Liver (tissue), 9 donors: ENCODE results near the gene PDZD2. TPM values are rescaled to one million over a fixed set of nuclear protein-coding genes. Genes with fewer than 3 reads are reported as not detected.
"Not testable (repeated sequence)": the region's sequence is repeated elsewhere in the genome, so short reads cannot be mapped to it uniquely, and the experiment has no call there.

Experiments used
- DNase-seq: peaks from one replicate; pipeline ENCODE4 v3.0.0-alpha.2; 2017; ENCODE audit warnings: low spot score
- H3K27ac ChIP-seq, 2 donors: one replicate each; pipeline ENCODE4 v1.7.0; 2013; ENCODE audit warnings: inconsistent platforms in 2 of 2, low read length in 2 of 2, control low read depth in 1 of 2, low read depth in 1 of 2, mild to moderate bottlenecking in 1 of 2
- H3K27me3 ChIP-seq, 4 donors: one replicate each; pipeline versions ENCODE4 v1.6.1 to v1.7.0; 2013; ENCODE audit warnings: low read length in 3 of 4, inconsistent platforms in 1 of 4, mild to moderate bottlenecking in 1 of 4, moderate library complexity in 1 of 4; ENCODE audit not compliant: control insufficient read depth in 4 of 4, insufficient read depth in 4 of 4
- H3K36me3 ChIP-seq, 4 donors: one replicate each; pipeline versions ENCODE4 v1.6.1 to v1.7.0; 2013; ENCODE audit warnings: low read length in 3 of 4, mild to moderate bottlenecking in 3 of 4, low read depth in 1 of 4, moderate library complexity in 1 of 4; ENCODE audit not compliant: control insufficient read depth in 4 of 4, insufficient read depth in 3 of 4
- H3K4me1 ChIP-seq, 4 donors: one replicate each; pipeline versions ENCODE4 v1.6.1 to v1.7.0; 2013; ENCODE audit warnings: low read length in 3 of 4, mild to moderate bottlenecking in 3 of 4, moderate library complexity in 1 of 4; ENCODE audit not compliant: control insufficient read depth in 4 of 4, insufficient read depth in 4 of 4
- H3K4me3 ChIP-seq, 3 donors: one replicate each; pipeline versions ENCODE4 v1.6.1 to v1.7.0; 2013; ENCODE audit warnings: low read length in 3 of 3, control low read depth in 1 of 3, low read depth in 1 of 3, mild to moderate bottlenecking in 1 of 3
- H3K9ac ChIP-seq, 2 donors: one replicate each; pipeline ENCODE4 v1.7.0; 2013; ENCODE audit warnings: low read length in 2 of 2, mild to moderate bottlenecking in 2 of 2, moderate library complexity in 2 of 2, control low read depth in 1 of 2, low read depth in 1 of 2
- H3K9me3 ChIP-seq, 4 donors: one replicate each; pipeline versions ENCODE4 v1.6.1 to v1.7.0; 2013; ENCODE audit warnings: low read length in 3 of 4; ENCODE audit not compliant: control insufficient read depth in 4 of 4
- ATF3 ChIP-seq: IDR thresholded peaks from 2 replicates; pipeline ENCODE4 v1.6.1; 2016; ENCODE audit warnings: antibody characterized with exemption
- CTCF ChIP-seq: fragments of 150-350 bp; IDR thresholded peaks from 2 replicates; pipeline ENCODE4 v1.5.1; 2017; ENCODE audit warnings: improper control_type of control experiment, low read depth, low read length; ENCODE audit not compliant: missing input control
- EGR1 ChIP-seq, 2 donors: IDR thresholded peaks; 2 replicates each; pipeline ENCODE4 v1.6.1; 2016 to 2018; ENCODE audit warnings: antibody characterized with exemption in 2 of 2, low read depth in 2 of 2
- FOXA1 ChIP-seq: IDR thresholded peaks from 2 replicates; pipeline ENCODE4 v1.6.1; 2016; ENCODE audit warnings: antibody characterized with exemption
- FOXA2 ChIP-seq: IDR thresholded peaks from 2 replicates; pipeline ENCODE4 v1.6.1; 2016; ENCODE audit warnings: antibody characterized with exemption
- HNF4A ChIP-seq, 2 donors: conservative IDR thresholded peaks; 2 replicates each; pipeline ENCODE4 v1.6.1; 2016; ENCODE audit warnings: antibody characterized with exemption in 2 of 2, mild to moderate bottlenecking in 2 of 2
- MAX ChIP-seq: IDR thresholded peaks from 2 replicates; pipeline ENCODE4 v1.6.1; 2016; ENCODE audit warnings: antibody characterized with exemption
- NR2F2 ChIP-seq: IDR thresholded peaks from 2 replicates; pipeline ENCODE4 v1.6.1; 2016; ENCODE audit warnings: antibody characterized with exemption
- RXRA ChIP-seq, 2 donors: IDR thresholded peaks; 2 replicates each; pipeline ENCODE4 v1.6.1; 2017 to 2018; ENCODE audit warnings: antibody characterized with exemption in 2 of 2, mild to moderate bottlenecking in 1 of 2
- SP1 ChIP-seq: IDR thresholded peaks from 2 replicates; pipeline ENCODE4 v1.6.1; 2018; ENCODE audit warnings: antibody characterized with exemption, mild to moderate bottlenecking
- TAF1 ChIP-seq: conservative IDR thresholded peaks from 2 replicates; pipeline ENCODE4 v1.6.1; 2016; ENCODE audit warnings: antibody characterized with exemption, mild to moderate bottlenecking
- YY1 ChIP-seq: IDR thresholded peaks from 2 replicates; pipeline ENCODE4 v1.6.1; 2016; ENCODE audit warnings: antibody characterized with exemption, mild to moderate bottlenecking
- ZBTB33 ChIP-seq: IDR thresholded peaks from 2 replicates; pipeline ENCODE4 v1.6.1; 2016; ENCODE audit warnings: antibody characterized with exemption
- WGBS: extraction: QIAGEN DNeasy Blood & Tissue Kit; methylation state at CpG from one replicate; pipeline ENCODE4 v1.1.7; 2013; 5-methylcytosine and 5-hydroxymethylcytosine counted together
- polyA plus RNA-seq, 2 donors: library from polyadenylated mRNA; stranded (reverse) in 1 of 2; unstranded in 1 of 2; fragments of 200-250 nt in 1 of 2; fragments of >200 nt in 1 of 2; fragmentation: Nextera tagmentation in 1 of 2; extraction: Ambion mirVana in 1 of 2; gene quantifications; one replicate each; pipeline versions ENCODE4 v1.2.1 to v1.2.3, GENCODE V29; 2013 to 2015
- total RNA-seq, 2 donors: library from RNA; depleted of rRNA; stranded (reverse); fragments of >200 nt; gene quantifications; one replicate each; pipeline ENCODE4 v1.2.3, GENCODE V29; 2014
- donor health status: healthy.
- donor health status: healthy.
- donor health status: healthy.
- donor health status: healthy.
- donor health status: healthy.

Gene PDZD2
- total and polyA plus RNA-seq, 4 donors, result 0.27 to 1.1 (median 0.54) TPM

GRCh38 chr5:31596354-31596753 is 42.6 kb upstream of the PDZD2 start:
- Histone ChIP-seq H3K27ac (no peak overlapping the region), H3K27me3 (peaks cover 0 to 3% (median 0%) of the 10 kb centered on the region in 4 donors), H3K9me3 (no peaks in the 10 kb centered on the region), H3K4me1 (no peaks in the 10 kb centered on the region), H3K9ac (no peak overlapping the region), H3K36me3 (no peaks in the 10 kb centered on the region), H3K4me3 (no peak overlapping the region)
- TF ChIP-seq CTCF (no peak), HNF4A (conservative IDR thresholded peaks at IDR 0.05) (no peak), RXRA (IDR thresholded peaks at IDR 0.05) (no peak), EGR1 (IDR thresholded peaks at IDR 0.05; ENCODE audit: low read depth in 2 of 2) (no peak), TAF1 (no peak), MAX (no peak), ZBTB33 (no peak), YY1 (no peak), NR2F2 (no peak)
- WGBS, result 59% methylated on average over 1 of the region's 1 CpG
- DNase-seq, result no peak

- Histone ChIP-seq H3K27ac (no peak overlapping the region), H3K27me3 (peaks cover 0 to 3% (median 0%) of the 10 kb centered on the region in 4 donors), H3K4me1 (no peaks in the 10 kb centered on the region), H3K36me3 (no peaks in the 10 kb centered on the region), H3K9ac (no peak overlapping the region), H3K9me3 (no peaks in the 10 kb centered on the region), H3K4me3 (no peak overlapping the region)
- WGBS, result 76% methylated on average over 5 of the region's 5 CpGs
- DNase-seq, result no peak
- TF ChIP-seq FOXA1 (no peak), TAF1 (no peak), EGR1 (IDR thresholded peaks at IDR 0.05; ENCODE audit: low read depth in 2 of 2) (no peak), ATF3 (no peak), FOXA2 (no peak), YY1 (no peak), MAX (no peak), SP1 (no peak), NR2F2 (no peak), CTCF (no peak)
These were observed 40.0 kb upstream of the PDZD2 start for GRCh38 chr5:31598640-31599611.

- not testable (repeated sequence) for H3K4me1 ChIP-seq, H3K27ac ChIP-seq, H3K4me3 ChIP-seq, H3K9me3 ChIP-seq, H3K9ac ChIP-seq, H3K27me3 ChIP-seq, DNase-seq, H3K36me3 ChIP-seq
- 85% methylated on average over 4 of the region's 4 CpGs for WGBS
These were observed 36.6 kb upstream of the PDZD2 start for GRCh38 chr5:31602305-31602704.
